Activated CD4-positive, alpha-beta T cell treated with anti-CD3 and anti-CD28 coated beads, Interleukin-2, amount 50 U/mL, for 16 hours (primary cell): ENCODE data around the gene WASF3.
"Not testable (repeated sequence)": the region's sequence is repeated elsewhere in the genome, so short reads cannot be mapped to it uniquely, and the experiment has no call there.

Source experiments
- DNase-seq: peaks from one replicate; pipeline ENCODE4 v3.0.0-alpha.2; 2020

Gene WASF3

DNA sequence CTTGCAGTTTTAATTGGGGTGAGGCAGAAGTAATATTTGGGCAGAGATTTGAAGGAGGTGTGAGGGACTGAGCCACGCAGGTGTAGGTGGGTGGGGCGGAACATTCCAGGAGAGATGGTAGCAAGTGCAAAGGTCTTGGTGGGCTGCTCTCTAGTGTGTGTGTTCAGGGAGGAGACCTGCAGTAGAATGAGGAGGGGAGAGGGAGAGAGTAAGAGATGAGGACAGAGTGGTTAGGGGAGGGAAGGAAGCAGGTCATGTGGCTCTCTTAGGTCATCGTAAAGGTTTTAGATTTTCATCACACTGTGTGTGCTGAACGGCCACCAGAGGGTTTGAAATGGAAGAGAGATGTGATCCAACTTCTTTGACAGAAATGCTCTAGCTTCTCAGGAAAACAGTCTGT, 33.5 kb downstream of the WASF3 start:
- no peak for DNase-seq

DNA sequence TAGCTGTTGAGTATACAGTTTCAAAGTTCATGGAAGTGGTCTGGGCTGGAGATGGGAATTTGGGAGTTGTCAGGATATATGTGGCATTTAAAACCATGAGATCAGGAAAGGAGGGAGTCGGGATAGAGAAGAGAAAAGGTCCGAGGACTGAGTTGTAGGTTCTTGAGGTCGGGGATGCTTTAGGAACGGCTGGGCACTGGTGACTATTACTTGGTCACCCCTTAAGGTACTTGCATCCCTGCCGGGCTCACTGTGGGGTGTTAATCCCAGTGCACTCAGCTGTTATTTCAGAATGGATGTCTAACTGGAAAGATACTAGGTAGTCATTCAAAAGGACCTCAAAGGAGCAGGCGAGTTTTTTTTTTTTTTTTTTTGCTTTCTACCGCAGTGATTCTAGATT, 34.2 kb downstream of the WASF3 start:
- no peak for DNase-seq

DNA sequence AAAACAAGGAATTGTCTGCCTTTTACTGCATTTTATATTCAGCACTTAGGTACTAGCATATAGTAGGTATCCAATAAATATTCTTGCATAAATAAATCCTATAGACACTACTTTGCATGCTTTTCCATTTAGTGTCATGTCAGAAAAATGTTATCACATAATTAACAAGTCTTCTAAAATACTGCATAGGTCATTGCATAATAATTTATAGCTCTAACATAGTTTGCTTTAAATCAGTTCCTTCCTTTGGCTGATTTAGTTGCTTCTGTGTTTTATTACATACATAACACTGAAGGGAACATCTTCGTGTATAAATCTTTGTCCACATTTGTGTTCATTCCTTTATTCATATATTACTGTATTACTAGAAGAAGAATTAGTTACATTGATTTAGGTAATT, 36.2 kb downstream of the WASF3 start:
- no peak for DNase-seq

- DNase-seq, result no peak
Observed at GRCh38 chr13:26594363-26594762, 36.9 kb downstream of the WASF3 start.

DNA sequence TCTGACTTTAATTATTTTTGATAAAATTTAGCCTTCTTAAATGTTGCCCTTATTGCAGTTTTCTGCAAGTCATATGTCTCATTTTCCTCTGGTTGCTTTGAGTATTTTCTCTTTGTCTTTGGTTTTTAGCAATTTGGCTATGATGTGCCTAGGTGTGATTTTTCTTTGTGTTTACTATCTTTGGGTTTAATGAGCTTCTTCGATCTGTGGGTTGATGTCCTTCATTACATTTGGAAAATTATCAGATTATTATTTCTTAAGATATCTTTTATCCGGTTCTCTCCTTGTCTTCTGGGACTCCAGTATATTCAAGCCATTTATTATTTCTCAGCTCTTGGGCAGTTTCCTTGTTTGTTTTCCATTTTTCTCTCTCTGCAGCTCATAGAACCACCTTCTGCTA, 39.0 kb downstream of the WASF3 start:
- DNase-seq, result no peak

DNA sequence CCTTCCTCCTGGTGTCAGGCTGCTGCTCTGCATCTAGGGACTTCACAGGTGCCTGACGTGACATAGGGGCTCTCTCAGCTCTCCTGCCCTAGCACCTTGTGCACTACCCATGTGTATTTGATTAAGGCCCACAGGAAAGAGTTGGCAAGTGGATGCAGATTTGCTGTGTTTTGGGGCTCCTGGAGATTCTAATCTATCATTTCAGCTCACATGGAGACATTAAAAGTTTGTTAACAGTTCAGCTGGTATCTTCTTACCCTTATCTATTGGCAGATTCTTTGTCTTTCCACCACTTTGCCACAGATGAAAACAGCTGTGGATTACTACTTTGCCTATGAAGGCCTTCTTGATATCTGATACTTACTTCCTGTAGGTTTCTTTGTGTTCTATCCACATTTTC, 41.9 kb downstream of the WASF3 start:
- DNase-seq, result no peak

DNA sequence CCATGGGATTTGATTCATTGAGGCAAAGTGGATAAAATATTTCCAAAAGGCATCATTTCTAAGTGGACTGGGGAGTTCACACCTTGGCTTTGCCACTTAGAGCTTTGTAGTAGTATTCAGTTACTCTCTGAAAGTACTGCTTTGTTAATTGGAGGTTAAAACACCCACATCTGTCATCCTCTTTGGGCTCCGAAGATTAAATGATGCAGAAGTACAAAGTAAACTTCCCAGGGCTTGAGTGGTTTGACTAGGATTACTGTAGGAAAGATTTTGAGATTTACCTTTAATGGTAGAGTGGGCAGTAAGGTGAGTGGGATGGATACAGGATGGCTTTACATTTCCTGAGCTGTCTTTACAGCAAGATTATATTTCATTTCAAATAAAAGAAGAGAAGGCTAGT, 42.4 kb downstream of the WASF3 start:
- DNase-seq, result no peak

- no peak for DNase-seq
Observed at GRCh38 chr13:26600343-26600742, 42.9 kb downstream of the WASF3 start.

DNA sequence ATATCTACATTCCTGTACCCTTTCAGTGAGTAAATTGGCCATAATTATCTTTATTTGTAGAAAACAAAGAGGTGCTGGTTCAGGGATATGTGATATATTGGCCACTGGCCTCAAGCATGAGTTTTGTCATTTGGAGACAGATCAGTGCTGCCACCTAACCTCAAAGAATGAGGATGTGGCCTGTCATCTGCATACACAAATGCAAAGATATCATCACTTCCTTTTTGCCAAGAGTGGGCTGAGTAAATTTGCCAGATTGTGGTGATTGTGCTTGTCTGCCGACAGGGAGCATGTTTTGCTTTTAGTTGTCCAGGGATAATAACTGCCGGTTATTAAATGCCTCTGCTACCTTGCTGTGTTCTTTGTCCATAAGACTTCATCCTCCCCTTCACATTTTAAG, 44.2 kb downstream of the WASF3 start:
- DNase-seq, result peak; percentile 55

DNA sequence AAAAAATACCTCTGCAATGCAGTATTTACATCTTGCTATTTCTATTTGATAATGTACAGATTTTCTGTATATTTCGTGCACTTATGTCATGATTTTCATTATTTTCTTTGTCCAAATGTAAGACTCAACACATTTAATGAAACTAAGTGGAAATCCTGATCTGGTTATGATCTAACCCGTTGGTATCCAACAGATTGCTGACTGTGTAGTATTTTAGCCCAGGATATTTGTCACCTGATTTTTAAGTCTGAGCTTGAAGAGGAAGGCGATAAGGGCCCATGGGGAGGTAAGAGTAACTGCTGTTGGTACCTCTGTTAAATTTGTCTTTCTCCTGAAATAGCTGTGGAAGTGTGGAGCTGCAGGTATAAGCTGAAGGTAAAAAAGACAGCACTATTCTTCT, 45.3 kb downstream of the WASF3 start:
- DNase-seq, result no peak

GRCh38 chr13:26604784-26605545, 47.5 kb downstream of the WASF3 start:
- no peak for DNase-seq

DNA sequence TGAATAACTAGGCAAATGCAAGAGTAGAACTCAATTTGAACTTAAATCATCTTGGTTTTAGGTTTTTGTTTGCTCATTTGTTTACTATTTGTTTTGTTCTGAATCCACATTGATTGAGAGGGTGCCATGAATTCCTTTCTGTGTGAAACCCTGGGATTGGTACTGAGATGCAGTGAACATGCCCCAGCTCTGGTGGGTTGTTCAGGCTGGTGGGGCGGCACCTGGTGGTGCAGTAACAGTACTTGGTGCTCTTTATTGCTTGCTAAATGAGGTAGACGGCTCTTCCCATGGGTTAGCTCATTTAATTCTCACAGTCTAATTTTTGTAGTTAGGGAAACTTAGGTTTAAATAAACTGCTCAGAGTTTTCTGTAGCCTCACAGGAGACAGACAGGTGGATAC, 48.4 kb downstream of the WASF3 start:
- no peak for DNase-seq

DNA sequence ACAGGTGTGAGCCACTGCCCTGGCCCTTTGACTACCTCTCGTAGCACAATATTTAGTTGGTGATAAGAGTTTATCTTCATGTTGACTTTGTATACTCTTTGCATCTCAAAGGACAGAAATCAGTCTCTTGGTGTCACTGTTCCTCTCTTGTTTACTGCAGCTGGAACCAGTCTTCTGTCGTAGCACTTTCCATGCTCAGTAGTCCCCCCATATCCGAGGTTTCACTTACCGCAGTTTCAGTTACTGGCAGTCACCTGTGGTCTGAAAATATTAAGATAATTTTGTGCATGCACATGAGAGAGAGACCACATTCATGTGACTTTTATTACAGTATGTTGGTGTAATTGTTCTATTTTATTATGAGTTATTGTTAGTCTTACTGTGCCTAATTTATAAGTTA, 49.1 kb downstream of the WASF3 start:
- no peak for DNase-seq

- no peak for DNase-seq
Observed at GRCh38 chr13:26614721-26615120, 57.2 kb downstream of the WASF3 start.

DNA sequence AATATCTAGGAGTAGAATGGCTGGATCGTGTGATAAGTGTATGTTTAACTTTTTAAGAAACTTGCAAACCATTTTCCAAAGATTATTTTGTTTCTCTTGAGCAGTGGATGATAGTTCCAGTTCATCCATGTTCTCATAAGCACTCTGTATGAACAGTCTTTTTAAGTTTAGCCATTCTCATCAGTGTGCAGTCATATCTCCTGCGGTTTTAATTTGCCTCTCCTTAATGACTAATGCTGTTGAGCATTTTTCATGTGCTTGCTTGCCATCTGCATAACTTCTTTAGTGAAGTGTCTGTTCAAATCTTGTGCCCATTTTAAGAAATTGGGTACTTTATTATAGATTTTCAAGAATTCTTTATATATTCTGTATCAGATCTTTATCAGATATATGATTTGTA, 58.6 kb downstream of the WASF3 start:
- no peak for DNase-seq

- DNase-seq, result no peak
Observed at GRCh38 chr13:26618726-26619125, 61.2 kb downstream of the WASF3 start.

GRCh38 chr13:26619358-26619757, 61.9 kb downstream of the WASF3 start:
- DNase-seq, result no peak

GRCh38 chr13:26621731-26622401, 64.4 kb downstream of the WASF3 start:
- DNase-seq, result no peak

DNA sequence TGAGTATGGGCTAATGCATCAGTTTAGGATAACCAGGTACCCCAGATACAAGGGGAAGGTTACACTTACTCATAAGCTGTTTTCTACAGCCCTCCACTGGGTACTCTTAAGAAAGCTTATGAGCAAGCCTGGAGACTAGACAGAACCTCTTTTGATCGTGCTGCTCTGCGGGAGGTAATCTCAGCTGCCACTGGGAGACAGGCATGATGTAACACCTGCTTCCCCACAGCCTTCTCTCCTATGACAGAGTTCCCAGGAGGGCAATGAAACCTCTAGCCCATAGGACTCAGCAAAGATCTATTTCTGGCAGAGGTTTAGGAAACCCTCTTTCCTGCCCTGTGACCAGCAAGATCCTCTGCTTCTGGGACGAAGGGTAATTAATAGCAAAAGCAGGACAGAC, 65.6 kb downstream of the WASF3 start:
- DNase-seq, result no peak

GRCh38 chr13:26624572-26624971, 67.1 kb downstream of the WASF3 start:
- DNase-seq, result no peak

- DNase-seq, result no peak
Observed at GRCh38 chr13:26626271-26626670, 68.8 kb downstream of the WASF3 start.

GRCh38 chr13:26628706-26629105, 71.2 kb downstream of the WASF3 start:
- DNase-seq, result no peak

DNA sequence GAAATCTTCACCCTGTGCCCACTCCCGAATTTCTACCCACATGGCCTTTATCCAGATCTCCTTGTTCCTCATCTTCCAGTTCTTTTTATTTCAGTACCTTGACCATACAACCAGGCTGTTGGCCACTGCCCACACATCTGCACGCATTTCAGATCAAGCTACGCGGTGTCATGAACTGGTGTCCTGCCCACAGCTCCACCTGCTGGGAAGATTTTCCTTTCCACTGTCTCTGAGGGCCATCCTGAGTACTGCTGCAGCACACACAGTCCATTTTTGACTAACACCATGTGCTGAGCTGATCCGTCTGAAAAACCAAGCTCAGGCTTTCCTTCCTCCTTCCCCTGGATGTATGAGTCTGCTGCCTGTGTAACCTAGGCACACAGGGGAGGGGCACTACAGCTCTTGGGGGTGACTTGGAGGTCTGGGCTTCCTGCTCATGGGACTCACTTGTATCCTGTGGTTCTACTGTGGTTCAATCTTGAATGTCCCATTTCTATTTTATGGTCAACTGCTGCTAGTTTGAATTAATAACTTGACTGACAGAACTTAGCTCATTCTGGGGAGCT, 71.9 kb downstream of the WASF3 start:
- DNase-seq, result no peak

DNA sequence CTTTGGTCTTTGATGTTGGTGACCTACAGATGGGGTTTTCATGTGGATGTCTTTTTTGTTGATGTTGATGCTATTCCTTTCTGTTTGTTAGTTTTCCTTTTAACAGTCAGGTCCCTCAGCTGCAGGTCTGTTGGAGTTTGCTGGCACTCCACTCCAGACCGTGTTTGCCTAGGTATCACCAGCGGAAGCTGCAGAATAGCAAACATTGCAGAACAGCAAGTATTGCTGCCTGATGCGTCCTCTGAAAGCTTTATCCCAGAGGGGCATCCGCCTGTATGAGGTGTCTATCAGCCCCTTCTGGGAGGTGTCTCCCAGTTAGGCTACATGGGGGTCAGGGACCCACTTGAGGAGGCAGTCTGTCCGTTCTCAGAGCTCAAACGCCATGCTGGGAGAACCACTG, 78.2 kb downstream of the WASF3 start:
- DNase-seq, result not testable (repeated sequence)

DNA sequence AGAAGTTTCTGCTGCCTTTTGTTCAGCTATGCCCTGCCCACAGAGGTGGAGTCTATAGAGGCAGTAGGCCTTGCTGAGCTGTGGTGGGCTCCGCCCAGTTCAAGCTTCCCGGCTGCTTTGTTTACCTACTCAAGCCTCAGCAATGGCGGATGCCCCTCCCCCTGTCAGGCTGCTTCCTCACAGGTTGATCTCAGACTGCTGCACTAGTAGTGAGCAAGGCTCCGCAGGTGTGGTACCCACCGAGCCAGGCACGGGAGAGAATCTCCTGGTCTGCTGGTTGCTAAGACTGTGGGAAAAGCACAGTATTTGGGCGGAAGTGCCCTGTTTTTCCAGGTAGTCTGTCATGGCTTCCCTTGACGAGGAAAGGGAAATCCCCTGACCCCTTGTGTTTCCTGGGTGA, 78.6 kb downstream of the WASF3 start:
- DNase-seq, result not testable (repeated sequence)
